K562 (cell line): ENCODE data around the gene RBM45. TPM values are rescaled to one million over a fixed set of nuclear protein-coding genes. Genes with fewer than 3 reads are reported as not detected.

Source experiments
- CREBBP ChIP-seq: IDR thresholded peaks from one replicate; pipeline ENCODE4 v1.6.1; 2012; ENCODE audit warnings: low read depth, mild to moderate bottlenecking, control low read depth, inconsistent platforms, low read length
- CSDE1 ChIP-seq, 2 experiments: fragments of 450-650 bp; IDR thresholded peaks; 2 replicates each; pipeline ENCODE4 v1.6.1; 2016; ENCODE audit warnings: mild to moderate bottlenecking in 1 of 2
- ETV5 ChIP-seq: sonication (generic); formaldehyde crosslinking; IDR thresholded peaks from 2 replicates; pipeline ENCODE4 v1.4.0; 2020; ENCODE audit warnings: low read depth, mild to moderate bottlenecking, missing genetic modification reagents
- MEF2A ChIP-seq: IDR thresholded peaks from 2 replicates; pipeline ENCODE4 v1.6.1; 2011; ENCODE audit warnings: low read depth, mild to moderate bottlenecking, low read length, moderate library complexity; ENCODE audit not compliant: control insufficient read depth
- NFIC ChIP-seq: fragments of 450-650 bp; IDR thresholded peaks from 2 replicates; pipeline ENCODE4 v1.6.1; 2017; ENCODE audit warnings: mild to moderate bottlenecking, inconsistent platforms
- RFX1 ChIP-seq: fragments of 450-650 bp; IDR thresholded peaks from 2 replicates; pipeline ENCODE4 v1.6.1; 2016; ENCODE audit warnings: mild to moderate bottlenecking, moderate library complexity
- SIX5 ChIP-seq, 2 experiments: IDR thresholded peaks; 2 replicates each; pipeline ENCODE4 v1.6.1; 2011; ENCODE audit warnings: low read length in 2 of 2, borderline replicate concordance in 1 of 2, low read depth in 1 of 2, mild to moderate bottlenecking in 1 of 2, moderate library complexity in 1 of 2; ENCODE audit not compliant: insufficient read depth in 1 of 2
- TARDBP ChIP-seq: fragments of 450-650 bp; IDR thresholded peaks from 2 replicates; pipeline ENCODE4 v1.6.1; 2016
- U2AF2 ChIP-seq: fragments of 200-400 bp; formaldehyde crosslinking; optimal IDR thresholded peaks from 2 replicates; pipeline ENCODE3; 2017; ENCODE audit warnings: low read depth, mild to moderate bottlenecking, low read length
- ZKSCAN3 ChIP-seq: fragments of 250-450 bp; sonication (Bioruptor Pico); IDR thresholded peaks from 2 replicates; pipeline ENCODE4 v1.4.0; 2020
- ZNF354B ChIP-seq: fragments of 250-450 bp; sonication (Bioruptor Pico); IDR thresholded peaks from 2 replicates; pipeline ENCODE4 v1.4.0; 2020
- ZNF75A ChIP-seq: fragments of 450-650 bp; formaldehyde crosslinking; IDR thresholded peaks from 2 replicates; pipeline ENCODE4 v1.4.0; 2020; ENCODE audit warnings: mild to moderate bottlenecking
- polyA plus RNA-seq, 8 experiments: library from polyadenylated mRNA; depleted of rRNA in 4 of 8; stranded (reverse) in 5 of 8; unstranded in 3 of 8; fragments of >200 nt; fragmentation: Nextera tagmentation in 2 of 8; fragmentation: Illumina TruSeq in 1 of 8; extraction: Ambion mirVana in 2 of 8; extraction: Trizol in 1 of 8; gene quantifications; 2 replicates each; pipeline versions ENCODE4 v1.2.1 to v1.2.3, GENCODE V29; 2011 to 2014; ENCODE audit warnings: inconsistent platforms in 1 of 8, missing spikeins in 1 of 8
- total RNA-seq, 7 experiments: library from RNA; depleted of rRNA in 6 of 7; stranded (reverse); fragments of >200 nt in 6 of 7; fragmentation: Illumina TruSeq in 2 of 7; extraction: Trizol in 2 of 7; gene quantifications; 2 replicates each; pipeline versions ENCODE4 v1.2.1 to v1.2.3, GENCODE V29; 2011 to 2021; ENCODE audit warnings: low replicate concordance in 1 of 7
- TF ChIP-seq, protein P1 (sequence below): fragments of 250-450 bp; sonication (Bioruptor Pico); IDR thresholded peaks from 2 replicates; pipeline ENCODE4 v1.4.0; 2020
- TF ChIP-seq, protein P2 (sequence below): fragments of 250-450 bp; sonication (Bioruptor Pico); IDR thresholded peaks from 2 replicates; pipeline ENCODE4 v1.5.0; 2020; ENCODE audit warnings: mild to moderate bottlenecking
- TF ChIP-seq, protein P3 (sequence below): sonication (generic); formaldehyde crosslinking; IDR thresholded peaks from 2 replicates; pipeline ENCODE4 v1.9.0; 2022; ENCODE audit warnings: mild to moderate bottlenecking, missing genetic modification reagents
- TF ChIP-seq, protein P4 (sequence below), 2 experiments: fragments of 450-650 bp in 1 of 2; IDR thresholded peaks; 2 replicates each; pipeline ENCODE4 v1.6.1; 2011 to 2017; ENCODE audit warnings: low read depth in 2 of 2, antibody characterized with exemption in 1 of 2, borderline replicate concordance in 1 of 2, low read length in 1 of 2, mild to moderate bottlenecking in 1 of 2, mixed read lengths in 1 of 2; ENCODE audit not compliant: control insufficient read depth in 1 of 2

Gene RBM45
- total and polyA plus RNA-seq, 9 of the 15 experiments (the other 6 are each of a cell fraction or from before 2014, with no cell fraction given): 6.7 to 22.0 (median 15.0) TPM

DNA sequence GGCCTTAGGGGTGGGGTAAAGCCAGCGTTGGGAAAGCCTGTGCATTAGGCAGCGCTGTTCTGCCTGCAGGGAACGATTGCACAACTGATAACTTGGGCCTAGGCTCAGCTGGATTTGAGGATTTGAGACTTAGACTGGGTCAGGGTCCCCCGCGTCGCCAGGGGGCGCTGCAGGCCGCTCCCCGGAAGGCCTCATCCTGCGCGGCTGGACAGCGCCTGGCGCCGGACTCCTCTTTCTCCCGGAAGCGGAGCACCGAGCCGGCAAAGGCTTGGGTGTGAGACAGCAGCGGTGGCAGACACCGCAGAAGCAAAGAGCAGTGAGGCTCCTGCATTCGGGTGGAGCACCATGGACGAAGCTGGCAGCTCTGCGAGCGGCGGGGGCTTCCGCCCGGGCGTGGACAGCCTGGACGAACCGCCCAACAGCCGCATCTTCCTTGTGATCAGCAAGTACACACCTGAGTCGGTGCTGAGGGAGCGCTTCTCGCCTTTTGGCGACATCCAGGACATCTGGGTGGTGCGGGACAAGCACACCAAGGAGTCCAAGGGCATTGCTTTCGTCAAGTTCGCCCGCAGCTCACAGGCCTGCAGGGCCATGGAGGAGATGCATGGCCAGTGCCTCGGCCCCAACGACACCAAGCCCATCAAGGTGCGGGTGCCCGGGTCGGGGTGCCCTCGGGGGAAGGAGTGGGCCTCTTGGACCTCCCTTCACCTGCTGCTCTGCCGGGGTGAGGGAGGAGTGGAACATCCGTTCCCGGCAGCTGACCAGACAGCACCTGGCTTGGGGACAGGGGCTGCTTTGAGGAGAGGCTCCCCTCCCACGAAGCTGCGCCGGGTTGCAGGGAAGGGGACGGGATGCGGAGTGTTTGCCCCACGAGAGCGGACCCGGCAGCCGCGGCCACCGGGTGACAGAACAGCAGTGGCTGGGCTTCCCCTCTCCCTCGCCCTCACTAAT is at the start of gene RBM45 (continued):
- TF ChIP-seq, protein P1, sequence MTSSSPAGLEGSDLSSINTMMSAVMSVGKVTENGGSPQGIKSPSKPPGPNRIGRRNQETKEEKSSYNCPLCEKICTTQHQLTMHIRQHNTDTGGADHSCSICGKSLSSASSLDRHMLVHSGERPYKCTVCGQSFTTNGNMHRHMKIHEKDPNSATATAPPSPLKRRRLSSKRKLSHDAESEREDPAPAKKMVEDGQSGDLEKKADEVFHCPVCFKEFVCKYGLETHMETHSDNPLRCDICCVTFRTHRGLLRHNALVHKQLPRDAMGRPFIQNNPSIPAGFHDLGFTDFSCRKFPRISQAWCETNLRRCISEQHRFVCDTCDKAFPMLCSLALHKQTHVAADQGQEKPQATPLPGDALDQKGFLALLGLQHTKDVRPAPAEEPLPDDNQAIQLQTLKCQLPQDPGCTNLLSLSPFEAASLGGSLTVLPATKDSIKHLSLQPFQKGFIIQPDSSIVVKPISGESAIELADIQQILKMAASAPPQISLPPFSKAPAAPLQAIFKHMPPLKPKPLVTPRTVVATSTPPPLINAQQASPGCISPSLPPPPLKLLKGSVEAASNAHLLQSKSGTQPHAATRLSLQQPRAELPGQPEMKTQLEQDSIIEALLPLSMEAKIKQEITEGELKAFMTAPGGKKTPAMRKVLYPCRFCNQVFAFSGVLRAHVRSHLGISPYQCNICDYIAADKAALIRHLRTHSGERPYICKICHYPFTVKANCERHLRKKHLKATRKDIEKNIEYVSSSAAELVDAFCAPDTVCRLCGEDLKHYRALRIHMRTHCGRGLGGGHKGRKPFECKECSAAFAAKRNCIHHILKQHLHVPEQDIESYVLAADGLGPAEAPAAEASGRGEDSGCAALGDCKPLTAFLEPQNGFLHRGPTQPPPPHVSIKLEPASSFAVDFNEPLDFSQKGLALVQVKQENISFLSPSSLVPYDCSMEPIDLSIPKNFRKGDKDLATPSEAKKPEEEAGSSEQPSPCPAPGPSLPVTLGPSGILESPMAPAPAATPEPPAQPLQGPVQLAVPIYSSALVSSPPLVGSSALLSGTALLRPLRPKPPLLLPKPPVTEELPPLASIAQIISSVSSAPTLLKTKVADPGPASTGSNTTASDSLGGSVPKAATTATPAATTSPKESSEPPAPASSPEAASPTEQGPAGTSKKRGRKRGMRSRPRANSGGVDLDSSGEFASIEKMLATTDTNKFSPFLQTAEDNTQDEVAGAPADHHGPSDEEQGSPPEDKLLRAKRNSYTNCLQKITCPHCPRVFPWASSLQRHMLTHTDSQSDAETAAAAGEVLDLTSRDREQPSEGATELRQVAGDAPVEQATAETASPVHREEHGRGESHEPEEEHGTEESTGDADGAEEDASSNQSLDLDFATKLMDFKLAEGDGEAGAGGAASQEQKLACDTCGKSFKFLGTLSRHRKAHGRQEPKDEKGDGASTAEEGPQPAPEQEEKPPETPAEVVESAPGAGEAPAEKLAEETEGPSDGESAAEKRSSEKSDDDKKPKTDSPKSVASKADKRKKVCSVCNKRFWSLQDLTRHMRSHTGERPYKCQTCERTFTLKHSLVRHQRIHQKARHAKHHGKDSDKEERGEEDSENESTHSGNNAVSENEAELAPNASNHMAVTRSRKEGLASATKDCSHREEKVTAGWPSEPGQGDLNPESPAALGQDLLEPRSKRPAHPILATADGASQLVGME (CRISPR knock-in tag): no peak; the same call in 1 of the 2 replicates
- peak; percentile 99 for TF ChIP-seq ETV5 (CRISPR knock-in tag)
- TF ChIP-seq, protein P2, sequence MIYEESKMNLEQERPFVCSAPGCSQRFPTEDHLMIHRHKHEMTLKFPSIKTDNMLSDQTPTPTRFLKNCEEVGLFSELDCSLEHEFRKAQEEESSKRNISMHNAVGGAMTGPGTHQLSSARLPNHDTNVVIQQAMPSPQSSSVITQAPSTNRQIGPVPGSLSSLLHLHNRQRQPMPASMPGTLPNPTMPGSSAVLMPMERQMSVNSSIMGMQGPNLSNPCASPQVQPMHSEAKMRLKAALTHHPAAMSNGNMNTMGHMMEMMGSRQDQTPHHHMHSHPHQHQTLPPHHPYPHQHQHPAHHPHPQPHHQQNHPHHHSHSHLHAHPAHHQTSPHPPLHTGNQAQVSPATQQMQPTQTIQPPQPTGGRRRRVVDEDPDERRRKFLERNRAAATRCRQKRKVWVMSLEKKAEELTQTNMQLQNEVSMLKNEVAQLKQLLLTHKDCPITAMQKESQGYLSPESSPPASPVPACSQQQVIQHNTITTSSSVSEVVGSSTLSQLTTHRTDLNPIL (CRISPR knock-in tag): no peak
- TF ChIP-seq, protein P3, sequence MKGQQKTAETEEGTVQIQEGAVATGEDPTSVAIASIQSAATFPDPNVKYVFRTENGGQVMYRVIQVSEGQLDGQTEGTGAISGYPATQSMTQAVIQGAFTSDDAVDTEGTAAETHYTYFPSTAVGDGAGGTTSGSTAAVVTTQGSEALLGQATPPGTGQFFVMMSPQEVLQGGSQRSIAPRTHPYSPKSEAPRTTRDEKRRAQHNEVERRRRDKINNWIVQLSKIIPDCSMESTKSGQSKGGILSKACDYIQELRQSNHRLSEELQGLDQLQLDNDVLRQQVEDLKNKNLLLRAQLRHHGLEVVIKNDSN (CRISPR knock-in tag): peak; percentile 52; the same call in 1 of the 2 replicates
- TF ChIP-seq ZNF75A (CRISPR knock-in tag): no peak
- peak; percentile 45 for TF ChIP-seq NFIC
- TF ChIP-seq CREBBP: no peak
- TF ChIP-seq CSDE1 (IDR thresholded peaks at IDR 0.05): no peak; a peak in 1 of 4 replicates
- TF ChIP-seq ZNF354B: no peak
- no peak for TF ChIP-seq MEF2A
- TF ChIP-seq ZKSCAN3 (CRISPR knock-in tag): no peak
- no peak for TF ChIP-seq RFX1
- TF ChIP-seq U2AF2: no peak
- peak; percentile 7 to 24; a peak in 1 of 4 replicates for TF ChIP-seq SIX5 (IDR thresholded peaks at IDR 0.05; ENCODE audit: borderline replicate concordance in 1 of 2, insufficient read depth in 1 of 2, low read depth in 1 of 2, low read length in 2 of 2)
- 0 out of 2 replicates have a peak, but pooled peaks have one; percentile 79 for TF ChIP-seq TARDBP
- TF ChIP-seq, protein P4, sequence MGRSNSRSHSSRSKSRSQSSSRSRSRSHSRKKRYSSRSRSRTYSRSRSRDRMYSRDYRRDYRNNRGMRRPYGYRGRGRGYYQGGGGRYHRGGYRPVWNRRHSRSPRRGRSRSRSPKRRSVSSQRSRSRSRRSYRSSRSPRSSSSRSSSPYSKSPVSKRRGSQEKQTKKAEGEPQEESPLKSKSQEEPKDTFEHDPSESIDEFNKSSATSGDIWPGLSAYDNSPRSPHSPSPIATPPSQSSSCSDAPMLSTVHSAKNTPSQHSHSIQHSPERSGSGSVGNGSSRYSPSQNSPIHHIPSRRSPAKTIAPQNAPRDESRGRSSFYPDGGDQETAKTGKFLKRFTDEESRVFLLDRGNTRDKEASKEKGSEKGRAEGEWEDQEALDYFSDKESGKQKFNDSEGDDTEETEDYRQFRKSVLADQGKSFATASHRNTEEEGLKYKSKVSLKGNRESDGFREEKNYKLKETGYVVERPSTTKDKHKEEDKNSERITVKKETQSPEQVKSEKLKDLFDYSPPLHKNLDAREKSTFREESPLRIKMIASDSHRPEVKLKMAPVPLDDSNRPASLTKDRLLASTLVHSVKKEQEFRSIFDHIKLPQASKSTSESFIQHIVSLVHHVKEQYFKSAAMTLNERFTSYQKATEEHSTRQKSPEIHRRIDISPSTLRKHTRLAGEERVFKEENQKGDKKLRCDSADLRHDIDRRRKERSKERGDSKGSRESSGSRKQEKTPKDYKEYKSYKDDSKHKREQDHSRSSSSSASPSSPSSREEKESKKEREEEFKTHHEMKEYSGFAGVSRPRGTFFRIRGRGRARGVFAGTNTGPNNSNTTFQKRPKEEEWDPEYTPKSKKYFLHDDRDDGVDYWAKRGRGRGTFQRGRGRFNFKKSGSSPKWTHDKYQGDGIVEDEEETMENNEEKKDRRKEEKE (IDR thresholded peaks at IDR 0.05; ENCODE audit: borderline replicate concordance in 1 of 2, control insufficient read depth in 1 of 2, low read depth in 2 of 2, low read length in 1 of 2): peak in 1 of 2 experiments; percentile 85; a peak in 2 of 4 replicates
